ENCODE results near the gene TAAR9.

TAAR9 gene

DNA sequence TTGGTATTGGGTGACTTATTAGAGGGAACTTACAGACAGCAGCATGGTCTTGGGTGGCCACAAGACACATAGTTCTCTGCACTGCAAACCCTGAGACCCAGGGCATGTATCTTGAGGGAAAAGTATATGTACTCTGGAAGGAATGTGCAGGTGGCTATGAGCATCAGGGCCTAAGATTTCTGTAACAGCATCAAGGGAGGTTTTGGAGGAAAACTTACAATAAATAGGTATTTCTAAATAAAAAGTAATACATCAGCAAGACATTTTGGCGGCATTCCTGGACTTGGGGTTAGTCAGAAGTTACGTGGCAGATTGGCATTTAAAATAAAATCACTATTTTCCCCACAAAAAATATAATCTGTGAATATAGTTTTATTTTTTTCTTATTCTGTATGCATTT is 17.1 kb upstream of the TAAR9 start:
- no peak for TF ChIP-seq TEAD4 (IDR thresholded peaks at IDR 0.05)
- TF ChIP-seq RAD21 (IDR thresholded peaks at IDR 0.05; ENCODE audit: low read depth) = no peak
- no peak for TF ChIP-seq TCF12 (IDR thresholded peaks at IDR 0.05; ENCODE audit: low read depth)
- TF ChIP-seq TAF1 (IDR thresholded peaks at IDR 0.05; ENCODE audit: low read depth) = no peak
- no peak for TF ChIP-seq FOXM1 (IDR thresholded peaks at IDR 0.05; ENCODE audit: borderline replicate concordance, low read depth)
- TF ChIP-seq USF1 (IDR thresholded peaks at IDR 0.05) = no peak
- no peak for TF ChIP-seq MAX (IDR thresholded peaks at IDR 0.05)
- no peak for TF ChIP-seq CREB1 (IDR thresholded peaks at IDR 0.05; ENCODE audit: low read depth)
- TF ChIP-seq ZBTB7A (IDR thresholded peaks at IDR 0.05; ENCODE audit: low read depth) = no peak
- TF ChIP-seq NFIC (IDR thresholded peaks at IDR 0.05) = no peak
- TF ChIP-seq CEBPB (IDR thresholded peaks at IDR 0.05) = no peak
- no peak for TF ChIP-seq EP300 (IDR thresholded peaks at IDR 0.05; ENCODE audit: borderline replicate concordance)
- TF ChIP-seq YY1 (IDR thresholded peaks at IDR 0.05; ENCODE audit: low read depth) = no peak
- TF ChIP-seq, protein P1, sequence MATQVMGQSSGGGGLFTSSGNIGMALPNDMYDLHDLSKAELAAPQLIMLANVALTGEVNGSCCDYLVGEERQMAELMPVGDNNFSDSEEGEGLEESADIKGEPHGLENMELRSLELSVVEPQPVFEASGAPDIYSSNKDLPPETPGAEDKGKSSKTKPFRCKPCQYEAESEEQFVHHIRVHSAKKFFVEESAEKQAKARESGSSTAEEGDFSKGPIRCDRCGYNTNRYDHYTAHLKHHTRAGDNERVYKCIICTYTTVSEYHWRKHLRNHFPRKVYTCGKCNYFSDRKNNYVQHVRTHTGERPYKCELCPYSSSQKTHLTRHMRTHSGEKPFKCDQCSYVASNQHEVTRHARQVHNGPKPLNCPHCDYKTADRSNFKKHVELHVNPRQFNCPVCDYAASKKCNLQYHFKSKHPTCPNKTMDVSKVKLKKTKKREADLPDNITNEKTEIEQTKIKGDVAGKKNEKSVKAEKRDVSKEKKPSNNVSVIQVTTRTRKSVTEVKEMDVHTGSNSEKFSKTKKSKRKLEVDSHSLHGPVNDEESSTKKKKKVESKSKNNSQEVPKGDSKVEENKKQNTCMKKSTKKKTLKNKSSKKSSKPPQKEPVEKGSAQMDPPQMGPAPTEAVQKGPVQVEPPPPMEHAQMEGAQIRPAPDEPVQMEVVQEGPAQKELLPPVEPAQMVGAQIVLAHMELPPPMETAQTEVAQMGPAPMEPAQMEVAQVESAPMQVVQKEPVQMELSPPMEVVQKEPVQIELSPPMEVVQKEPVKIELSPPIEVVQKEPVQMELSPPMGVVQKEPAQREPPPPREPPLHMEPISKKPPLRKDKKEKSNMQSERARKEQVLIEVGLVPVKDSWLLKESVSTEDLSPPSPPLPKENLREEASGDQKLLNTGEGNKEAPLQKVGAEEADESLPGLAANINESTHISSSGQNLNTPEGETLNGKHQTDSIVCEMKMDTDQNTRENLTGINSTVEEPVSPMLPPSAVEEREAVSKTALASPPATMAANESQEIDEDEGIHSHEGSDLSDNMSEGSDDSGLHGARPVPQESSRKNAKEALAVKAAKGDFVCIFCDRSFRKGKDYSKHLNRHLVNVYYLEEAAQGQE (IDR thresholded peaks at IDR 0.05; ENCODE audit: low read depth) = no peak

DNA sequence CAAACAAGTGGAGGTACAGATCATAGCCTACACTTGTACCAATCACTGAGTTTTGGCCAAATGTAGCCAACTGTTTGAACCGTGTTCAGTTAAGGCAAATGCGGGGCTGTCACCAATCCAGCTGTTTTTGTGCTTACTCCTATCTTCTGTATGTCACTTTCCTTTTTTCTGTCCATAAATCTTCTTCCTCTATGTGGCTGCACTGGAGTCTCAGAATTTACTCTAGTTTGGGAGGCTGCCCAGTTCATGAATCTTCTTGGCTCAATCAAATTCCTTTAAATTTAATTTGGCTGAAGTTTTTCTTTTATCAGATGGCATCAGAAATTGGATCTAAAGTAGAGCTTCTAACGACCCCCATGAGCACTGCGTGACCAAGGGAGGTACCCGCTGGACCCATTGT is 13.4 kb upstream of the TAAR9 start:
- TF ChIP-seq, protein P1 (IDR thresholded peaks at IDR 0.05; ENCODE audit: low read depth) = no peak
- TF ChIP-seq MAX (IDR thresholded peaks at IDR 0.05) (no peak), TAF1 (IDR thresholded peaks at IDR 0.05; ENCODE audit: low read depth) (no peak), NFIC (IDR thresholded peaks at IDR 0.05) (no peak), RAD21 (IDR thresholded peaks at IDR 0.05; ENCODE audit: low read depth) (no peak), EGR1 (IDR thresholded peaks at IDR 0.05) (no peak), YY1 (IDR thresholded peaks at IDR 0.05; ENCODE audit: low read depth) (no peak), CEBPB (IDR thresholded peaks at IDR 0.05) (no peak)

DNA sequence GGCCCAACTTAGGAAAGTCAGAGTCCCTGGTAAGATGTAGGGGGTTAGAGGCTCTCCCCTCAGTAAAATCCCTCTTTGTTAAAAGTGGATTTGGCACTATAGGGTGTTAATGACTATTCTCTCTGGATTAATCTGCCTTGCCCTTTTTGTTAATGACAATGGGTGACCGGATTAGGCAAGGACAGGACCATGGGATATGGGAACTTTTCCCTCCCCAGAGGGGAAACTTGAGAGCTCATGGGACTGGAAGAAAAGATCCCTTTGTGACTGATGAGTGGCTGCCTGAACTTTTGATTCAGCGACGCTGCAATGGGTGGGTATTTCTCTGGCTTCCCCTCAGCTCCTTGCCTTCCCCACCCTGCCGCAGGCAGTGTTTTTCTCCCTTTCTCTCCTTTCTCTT is 12.2 kb upstream of the TAAR9 start:
- TF ChIP-seq TEAD4 (IDR thresholded peaks at IDR 0.05) = no peak
- TF ChIP-seq FOXM1 (IDR thresholded peaks at IDR 0.05; ENCODE audit: borderline replicate concordance, low read depth) = no peak
- TF ChIP-seq NFIC (IDR thresholded peaks at IDR 0.05) = no peak
- TF ChIP-seq CREB1 (IDR thresholded peaks at IDR 0.05; ENCODE audit: low read depth) = no peak
- no peak for TF ChIP-seq EP300 (IDR thresholded peaks at IDR 0.05; ENCODE audit: borderline replicate concordance)
- no peak for TF ChIP-seq USF1 (IDR thresholded peaks at IDR 0.05)
- TF ChIP-seq ZBTB7A (IDR thresholded peaks at IDR 0.05; ENCODE audit: low read depth) = no peak
- no peak for TF ChIP-seq EGR1 (IDR thresholded peaks at IDR 0.05)
- no peak for TF ChIP-seq TAF1 (IDR thresholded peaks at IDR 0.05; ENCODE audit: low read depth)
- TF ChIP-seq YY1 (IDR thresholded peaks at IDR 0.05; ENCODE audit: low read depth) = no peak
- TF ChIP-seq RAD21 (IDR thresholded peaks at IDR 0.05; ENCODE audit: low read depth) = no peak

- TF ChIP-seq TEAD4 (IDR thresholded peaks at IDR 0.05) = no peak
- TF ChIP-seq EP300 (IDR thresholded peaks at IDR 0.05; ENCODE audit: borderline replicate concordance) = no peak
- no peak for TF ChIP-seq FOXM1 (IDR thresholded peaks at IDR 0.05; ENCODE audit: borderline replicate concordance, low read depth)
- TF ChIP-seq NFIC (IDR thresholded peaks at IDR 0.05) = no peak
Observed at GRCh38 chr6:132526461-132526860, 11.6 kb upstream of the TAAR9 start.

- TF ChIP-seq, protein P1 (IDR thresholded peaks at IDR 0.05; ENCODE audit: low read depth) = no peak
- TF ChIP-seq TAF1 (IDR thresholded peaks at IDR 0.05; ENCODE audit: low read depth) (no peak), TCF12 (IDR thresholded peaks at IDR 0.05; ENCODE audit: low read depth) (no peak), CEBPB (IDR thresholded peaks at IDR 0.05) (no peak), RAD21 (IDR thresholded peaks at IDR 0.05; ENCODE audit: low read depth) (no peak), FOXM1 (IDR thresholded peaks at IDR 0.05; ENCODE audit: borderline replicate concordance, low read depth) (no peak), YY1 (IDR thresholded peaks at IDR 0.05; ENCODE audit: low read depth) (no peak), USF1 (IDR thresholded peaks at IDR 0.05) (no peak), CREB1 (IDR thresholded peaks at IDR 0.05; ENCODE audit: low read depth) (no peak), ZBTB7A (IDR thresholded peaks at IDR 0.05; ENCODE audit: low read depth) (no peak), MAX (IDR thresholded peaks at IDR 0.05) (no peak), TEAD4 (IDR thresholded peaks at IDR 0.05) (no peak), EGR1 (IDR thresholded peaks at IDR 0.05) (no peak), EP300 (IDR thresholded peaks at IDR 0.05; ENCODE audit: borderline replicate concordance) (no peak)
Observed at GRCh38 chr6:132527791-132528190, 10.3 kb upstream of the TAAR9 start.

Data from Ishikawa (cell line).